A673 (cell line): Measurements from ENCODE around the gene TSSK1B. TPM values are rescaled to one million over a fixed set of nuclear protein-coding genes. Genes with fewer than 3 reads are reported as not detected.
"Not testable (repeated sequence)": the region's sequence is repeated elsewhere in the genome, so short reads cannot be mapped to it uniquely, and the experiment has no call there.

Experiments used
- BruUV-seq: library from RNA; stranded (reverse); fragments of 400-500 nt; replicated peaks from 2 replicates; lab custom pipeline; 2021; lab: Mats Ljungman, UMichigan
- CTCF ChIA-PET: fragments of 300-600 bp; sonication (Branson Sonifier 250); formaldehyde crosslinking; loops from one replicate; lab custom pipeline; 2022; ENCODE audit warnings: antibody characterized with exemption; lab: Charles Lee
- POLR2A ChIA-PET: fragments of 300-600 bp; sonication (Branson Sonifier 250); formaldehyde crosslinking; loops from one replicate; lab custom pipeline; 2022; ENCODE audit warnings: antibody characterized with exemption; ENCODE audit not compliant: low non-redundant PET; lab: Charles Lee
- DNase-seq: peaks from one replicate; pipeline ENCODE4 v3.0.0-alpha.2; 2015; ENCODE audit warnings: low spot score
- H3K27ac ChIP-seq: fragments of 200-600 bp; sonication (generic); 2 replicates; pipeline ENCODE4 v1.5.1; 2016; ENCODE audit warnings: mixed run types, low read depth, mild to moderate bottlenecking, mixed read lengths, antibody characterized with exemption, low read length; ENCODE audit not compliant: poor library complexity, severe bottlenecking
- H3K27me3 ChIP-seq: fragments of 200-600 bp; sonication (generic); replicated peaks from 2 replicates; pipeline ENCODE4 v1.6.1; 2017; ENCODE audit warnings: mixed run types, low read depth, mild to moderate bottlenecking, mixed read lengths, antibody characterized with exemption, low read length; ENCODE audit not compliant: insufficient read depth, poor library complexity
- H3K36me3 ChIP-seq: fragments of 200-600 bp; sonication (generic); 2 replicates; pipeline ENCODE4 v1.6.1; 2016; ENCODE audit warnings: mixed run types, mild to moderate bottlenecking, mixed read lengths, antibody characterized with exemption, low read length; ENCODE audit not compliant: insufficient read depth, poor library complexity, severe bottlenecking
- H3K4me1 ChIP-seq: fragments of 200-600 bp; sonication (generic); 2 replicates; pipeline ENCODE4 v1.6.1; 2017; ENCODE audit warnings: mixed run types, mild to moderate bottlenecking, mixed read lengths, antibody characterized with exemption, low read length; ENCODE audit not compliant: insufficient read depth, poor library complexity, severe bottlenecking
- H3K4me3 ChIP-seq: fragments of 200-600 bp; sonication (generic); 2 replicates; pipeline ENCODE4 v1.5.1; 2016; ENCODE audit warnings: low read depth, mixed run types, mild to moderate bottlenecking, mixed read lengths, low read length; ENCODE audit not compliant: poor library complexity, severe bottlenecking
- H3K9me3 ChIP-seq: fragments of 200-600 bp; sonication (generic); 2 replicates; pipeline ENCODE4 v1.6.1; 2016; ENCODE audit warnings: mixed run types, low read depth, mild to moderate bottlenecking, mixed read lengths, antibody characterized with exemption, low read length; ENCODE audit not compliant: poor library complexity, severe bottlenecking
- CTCF ChIP-seq: fragments of 300-800, 200-600 bp; sonication (generic); conservative IDR thresholded peaks from 2 replicates; pipeline ENCODE4 v1.5.1; 2017; ENCODE audit warnings: low read depth, mild to moderate bottlenecking, antibody characterized with exemption, low read length, moderate library complexity, mixed read lengths
- EZH2 ChIP-seq: fragments of 200-600 bp; sonication (generic); IDR thresholded peaks from 2 replicates; pipeline ENCODE4 v1.6.1; 2017; ENCODE audit warnings: borderline replicate concordance, low read depth, mild to moderate bottlenecking, mixed read lengths, antibody characterized with exemption, low read length; ENCODE audit not compliant: poor library complexity, severe bottlenecking
- intact Hi-C: fragments of 100-400 bp; cut with micrococcal nuclease; formaldehyde crosslinking; loops from one replicate; pipeline ENCODE4 v1.10.0; 2022; ENCODE audit not compliant: unreplicated experiment
- total RNA-seq: library from RNA; stranded (reverse); gene quantifications from 2 replicates; pipeline ENCODE4 v1.2.3, GENCODE V29; 2021

TSSK1B gene
- total RNA-seq, 1 experiment from 2014 or later, result not detected

GRCh38 chr5:113474100-113474728, 39.4 kb upstream of the TSSK1B start:
- CTCF ChIA-PET, result no interaction called here
- no peak overlapping the region for H3K4me3 ChIP-seq
- no peaks in the 10 kb centered on the region for H3K36me3 ChIP-seq
- no peak for DNase-seq
- no peaks in the 10 kb centered on the region for H3K27me3 ChIP-seq
- POLR2A ChIA-PET, result interaction anchor here (0.7 kb wide), 1 partner anchor 19 kb away, joined by 3 read pairs; no protein-coding TSS in a partner anchor
- intact Hi-C loops, result no loop called here
- no peak overlapping the region for H3K27ac ChIP-seq
- BruUV-seq, result no TSS peak
- H3K9me3 ChIP-seq, result no peaks in the 10 kb centered on the region
- TF ChIP-seq EZH2, result no peak
- no peak for TF ChIP-seq CTCF
- H3K4me1 ChIP-seq, result no peaks in the 10 kb centered on the region

- Histone ChIP-seq H3K27me3 (no peaks in the 10 kb centered on the region), H3K4me3 (no peak overlapping the region), H3K4me1 (no peaks in the 10 kb centered on the region), H3K9me3 (no peaks in the 10 kb centered on the region), H3K36me3 (no peaks in the 10 kb centered on the region), H3K27ac (no peak overlapping the region)
- CTCF ChIA-PET, result no interaction called here
- no peak for TF ChIP-seq EZH2
- TF ChIP-seq CTCF, result no peak
- BruUV-seq, result no TSS peak
- intact Hi-C loops, result no loop called here
- POLR2A ChIA-PET, result no interaction called here
- DNase-seq, result no peak
Observed at GRCh38 chr5:113463032-113463431, 28.2 kb upstream of the TSSK1B start.

GRCh38 chr5:113457106-113457505, 22.3 kb upstream of the TSSK1B start:
- POLR2A ChIA-PET, H3K36me3 ChIP-seq, DNase-seq, H3K4me3 ChIP-seq, H3K4me1 ChIP-seq, H3K9me3 ChIP-seq, H3K27me3 ChIP-seq, intact Hi-C loops, CTCF ChIA-PET, H3K27ac ChIP-seq, BruUV-seq: not testable (repeated sequence)

DNA sequence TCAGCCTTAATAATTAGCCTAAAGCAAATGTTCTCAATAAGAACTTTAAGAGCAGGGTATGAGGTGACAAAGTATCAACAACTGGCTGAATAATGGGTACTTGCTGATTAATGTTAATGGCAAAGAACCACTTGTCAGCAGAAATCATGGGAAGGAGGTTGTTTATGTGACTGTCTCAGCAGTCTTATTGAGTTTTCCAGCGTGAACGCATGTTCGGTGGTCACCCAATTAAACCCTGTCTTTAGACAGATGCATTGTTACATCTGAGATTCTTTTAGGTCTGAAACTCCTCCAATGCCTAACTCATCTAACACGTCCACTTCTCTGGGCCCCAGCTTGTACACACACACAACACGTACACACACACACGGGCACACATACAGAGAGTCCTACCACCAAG, 18.2 kb upstream of the TSSK1B start:
- no peak for DNase-seq
- POLR2A ChIA-PET, result no interaction called here
- BruUV-seq, result no TSS peak

More for the DNA sequence above, 18.2 kb upstream of the TSSK1B start:
- CTCF ChIA-PET, result no interaction called here
- Histone ChIP-seq H3K27me3 (peaks cover 5% of the 10 kb centered on the region), H3K9me3 (no peaks in the 10 kb centered on the region), H3K36me3 (no peaks in the 10 kb centered on the region), H3K4me3 (no peak overlapping the region), H3K4me1 (no peaks in the 10 kb centered on the region), H3K27ac (no peak overlapping the region)
- intact Hi-C loops, result no loop called here
- TF ChIP-seq CTCF, result no peak
- TF ChIP-seq EZH2, result no peak
